Measurements from ENCODE around the gene MEDAG.
A peak's percentile ranks its signal among the peaks of the same experiment; 100 is the strongest.

MEDAG gene

GRCh38 chr13:30863231-30863630, 42.8 kb upstream of the MEDAG start:
- no peak for DNase-seq (ENCODE audit: low read depth)
- no peak for TF ChIP-seq CTCF (IDR thresholded peaks at IDR 0.05; ENCODE audit: insufficient read depth, low read depth, low read length, missing control alignments)
- H3K4me3 ChIP-seq (ENCODE audit: low read depth, low read length): no peak overlapping the region

DNA sequence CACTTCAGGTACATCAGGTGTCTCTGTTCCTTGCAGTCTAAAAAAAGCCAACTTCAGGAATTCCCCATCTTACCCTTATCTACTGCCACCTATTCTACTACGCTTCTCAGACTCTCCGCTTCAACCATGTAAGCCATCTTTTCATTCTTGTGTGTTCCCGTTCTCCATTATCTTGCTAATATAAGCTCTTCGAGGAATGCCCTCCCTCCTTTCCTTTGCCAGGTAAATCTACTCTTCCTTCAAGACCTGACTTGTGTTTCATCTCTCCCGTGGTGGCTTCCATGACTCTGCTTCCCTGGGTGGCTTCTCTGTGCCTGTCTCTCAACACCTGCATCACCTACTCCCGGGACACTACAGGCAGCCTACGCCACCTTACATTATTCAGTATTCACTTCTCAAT, 42.3 kb upstream of the MEDAG start:
- DNase-seq (ENCODE audit: low read depth): no peak
- no peak for TF ChIP-seq CTCF (IDR thresholded peaks at IDR 0.05; ENCODE audit: insufficient read depth, low read depth, low read length, missing control alignments)
- no peak overlapping the region for H3K4me3 ChIP-seq (ENCODE audit: low read depth, low read length)

- TF ChIP-seq CTCF (IDR thresholded peaks at IDR 0.05; ENCODE audit: insufficient read depth, low read depth, low read length, missing control alignments): no peak
- no peak overlapping the region for H3K4me3 ChIP-seq (ENCODE audit: low read depth, low read length)
- no peak for DNase-seq (ENCODE audit: low read depth)
Measured at GRCh38 chr13:30864433-30865122, 41.5 kb upstream of the MEDAG start.

GRCh38 chr13:30865123-30866049, 40.7 kb upstream of the MEDAG start:
- peak; percentile 80 for DNase-seq (ENCODE audit: low read depth)
- TF ChIP-seq CTCF (IDR thresholded peaks at IDR 0.05; ENCODE audit: insufficient read depth, low read depth, low read length, missing control alignments): peak; percentile 92
- no peak overlapping the region for H3K4me3 ChIP-seq (ENCODE audit: low read depth, low read length)

- TF ChIP-seq CTCF (IDR thresholded peaks at IDR 0.05; ENCODE audit: insufficient read depth, low read depth, low read length, missing control alignments): no peak
- no peak overlapping the region for H3K4me3 ChIP-seq (ENCODE audit: low read depth, low read length)
- no peak for DNase-seq (ENCODE audit: low read depth)
Measured at GRCh38 chr13:30866677-30867076, 39.4 kb upstream of the MEDAG start.

DNA sequence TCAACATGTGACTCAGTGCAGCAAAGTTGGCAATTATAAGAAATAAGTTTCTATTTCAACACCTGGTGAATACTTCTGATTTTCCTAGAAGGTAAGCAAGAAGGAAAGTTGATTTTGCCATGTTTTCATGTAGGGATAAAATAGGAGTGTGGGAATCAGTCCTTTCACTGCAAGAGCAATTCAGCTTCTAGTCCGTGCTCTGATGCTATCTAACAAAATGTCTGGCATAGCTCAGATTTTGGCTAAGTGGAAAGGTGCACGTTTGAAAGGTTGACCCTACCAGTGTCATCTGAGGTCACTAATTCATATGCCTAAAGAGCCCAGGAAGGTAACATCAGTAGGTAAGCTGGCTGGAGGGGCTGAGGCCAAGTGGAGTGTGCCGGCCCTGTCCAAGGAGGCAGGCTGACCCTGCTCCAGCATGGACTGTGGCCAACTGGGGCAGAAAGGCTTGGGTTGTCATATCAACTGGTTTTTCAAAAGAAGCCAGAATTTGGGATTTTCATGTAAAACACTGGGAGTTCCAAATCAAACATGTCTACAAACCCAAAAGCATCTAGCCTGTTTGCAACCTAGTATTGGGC, 38.9 kb upstream of the MEDAG start:
- no peak overlapping the region for H3K4me3 ChIP-seq (ENCODE audit: low read depth, low read length)
- TF ChIP-seq CTCF (IDR thresholded peaks at IDR 0.05; ENCODE audit: insufficient read depth, low read depth, low read length, missing control alignments): no peak
- DNase-seq (ENCODE audit: low read depth): no peak
